TTC549 (cell line): ENCODE data around the gene ASIC3.

Experiments
- FAIRE-seq: peaks from 2 replicates; lab custom pipeline; 2012; peaks lifted over from hg19 to GRCh38; lab: Jason Lieb, UNC

ASIC3 gene

DNA sequence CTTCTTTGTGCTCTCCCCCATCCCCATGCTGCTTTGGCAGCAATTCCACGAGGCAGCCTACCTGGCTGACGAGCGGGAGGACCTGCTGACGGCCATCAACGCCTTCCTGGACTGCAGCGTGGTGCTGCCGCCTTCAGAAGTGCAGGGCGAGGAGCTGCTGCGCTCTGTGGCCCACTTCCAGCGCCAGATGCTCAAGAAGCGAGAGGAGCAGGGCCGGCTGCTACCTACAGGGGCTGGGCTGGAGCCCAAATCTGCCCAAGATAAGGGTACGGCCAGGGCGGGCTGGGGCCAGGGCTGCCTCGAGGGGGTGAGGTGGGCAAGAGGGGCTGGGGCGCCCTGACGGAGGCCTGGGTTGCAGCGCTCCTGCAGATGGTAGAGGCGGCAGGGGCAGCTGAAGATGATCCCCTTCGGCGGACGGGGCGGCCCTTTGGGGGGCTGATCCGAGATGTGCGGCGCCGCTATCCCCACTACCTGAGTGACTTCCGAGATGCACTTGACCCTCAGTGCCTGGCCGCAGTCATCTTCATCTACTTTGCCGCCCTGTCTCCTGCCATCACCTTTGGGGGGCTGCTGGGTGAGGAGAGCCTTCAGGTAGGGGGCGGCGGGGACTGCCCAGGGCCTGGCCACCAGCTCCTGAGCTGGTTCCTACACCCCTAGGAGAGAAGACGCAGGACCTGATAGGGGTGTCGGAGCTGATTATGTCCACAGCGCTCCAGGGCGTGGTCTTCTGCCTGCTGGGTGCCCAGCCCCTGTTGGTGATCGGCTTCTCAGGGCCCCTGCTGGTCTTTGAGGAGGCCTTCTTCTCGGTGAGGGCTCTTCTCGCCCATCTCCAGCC is 22.9 kb downstream of the ASIC3 start:
- FAIRE-seq: no peak

DNA sequence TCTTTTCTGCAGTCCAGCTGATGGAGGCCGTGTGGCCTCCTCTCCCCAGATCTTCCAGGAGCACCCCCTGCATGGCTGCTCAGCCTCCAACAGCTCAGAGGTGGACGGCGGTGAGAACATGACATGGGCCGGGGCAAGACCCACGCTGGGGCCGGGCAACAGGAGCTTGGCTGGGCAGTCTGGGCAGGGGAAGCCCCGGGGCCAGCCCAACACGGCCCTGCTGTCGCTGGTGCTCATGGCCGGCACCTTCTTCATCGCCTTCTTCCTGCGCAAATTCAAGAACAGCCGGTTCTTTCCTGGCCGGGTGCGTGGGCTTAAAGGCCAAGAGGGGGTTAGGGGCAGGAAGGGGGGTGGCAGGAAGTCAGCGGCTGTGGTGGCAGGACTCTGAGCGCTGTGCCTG is 25.7 kb downstream of the ASIC3 start:
- no peak for FAIRE-seq

DNA sequence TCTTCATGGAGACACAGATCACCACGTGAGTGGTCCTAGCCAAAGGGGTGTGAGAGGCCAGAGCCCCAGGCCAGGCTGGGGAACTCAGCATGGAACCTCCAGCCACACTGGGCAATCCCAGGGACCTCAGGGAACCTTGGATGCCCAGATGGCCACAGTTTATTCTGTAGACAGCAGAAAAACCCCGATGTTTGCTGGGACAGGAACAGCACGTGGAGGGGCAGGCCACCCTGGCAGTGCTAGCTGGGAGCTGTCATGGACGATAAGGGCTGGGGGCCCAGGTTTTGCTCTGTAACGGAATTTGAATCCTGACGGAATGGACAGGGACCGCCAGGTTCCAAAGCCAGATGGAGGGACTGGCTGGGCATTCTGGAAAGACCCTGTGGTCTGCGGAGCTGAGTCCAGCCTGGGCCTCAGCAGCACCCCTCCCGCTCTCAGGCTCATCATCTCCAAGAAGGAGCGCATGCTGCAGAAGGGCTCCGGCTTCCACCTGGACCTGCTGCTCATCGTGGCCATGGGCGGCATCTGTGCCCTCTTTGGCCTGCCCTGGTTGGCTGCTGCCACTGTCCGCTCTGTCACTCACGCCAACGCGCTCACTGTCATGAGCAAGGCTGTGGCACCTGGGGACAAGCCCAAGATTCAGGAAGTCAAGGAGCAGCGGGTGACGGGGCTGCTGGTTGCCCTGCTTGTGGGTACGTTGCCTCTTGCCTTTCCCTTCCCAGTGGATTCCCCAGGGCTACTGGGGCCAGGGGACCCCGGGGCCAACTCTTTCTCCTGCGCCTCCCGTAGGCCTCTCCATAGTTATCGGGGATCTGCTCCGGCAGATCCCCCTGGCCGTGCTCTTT is 26.7 kb downstream of the ASIC3 start:
- no peak for FAIRE-seq

DNA sequence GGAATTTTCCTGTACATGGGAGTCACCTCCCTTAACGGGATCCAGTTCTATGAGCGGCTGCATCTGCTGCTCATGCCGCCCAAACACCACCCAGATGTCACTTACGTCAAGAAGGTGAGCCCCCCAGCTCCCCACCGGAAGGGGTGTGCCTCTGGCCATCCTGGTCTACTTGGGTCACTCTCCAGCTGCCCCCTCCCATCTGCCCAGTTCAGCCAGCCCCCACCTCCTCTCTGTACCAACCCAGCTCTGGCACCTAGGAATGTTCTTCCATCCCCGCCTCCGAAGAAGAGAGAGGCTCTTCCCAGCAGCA is 27.3 kb downstream of the ASIC3 start:
- no peak for FAIRE-seq

DNA sequence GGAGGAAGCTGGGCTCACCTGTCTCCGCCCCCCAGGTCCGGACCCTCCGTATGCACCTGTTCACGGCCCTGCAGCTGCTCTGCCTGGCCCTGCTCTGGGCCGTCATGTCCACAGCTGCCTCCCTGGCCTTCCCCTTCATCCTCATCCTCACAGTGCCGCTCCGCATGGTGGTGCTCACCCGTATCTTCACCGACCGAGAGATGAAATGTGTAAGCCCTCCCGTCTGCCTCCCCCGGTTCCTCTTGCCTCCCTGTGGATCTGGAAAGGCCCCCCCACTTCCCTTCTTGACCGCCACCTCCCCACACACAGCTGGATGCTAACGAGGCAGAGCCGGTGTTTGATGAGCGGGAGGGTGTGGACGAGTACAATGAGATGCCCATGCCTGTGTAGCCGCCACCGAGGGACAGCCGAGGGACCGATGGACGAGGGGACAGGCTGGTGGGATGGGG is 27.7 kb downstream of the ASIC3 start:
- FAIRE-seq: no peak

DNA sequence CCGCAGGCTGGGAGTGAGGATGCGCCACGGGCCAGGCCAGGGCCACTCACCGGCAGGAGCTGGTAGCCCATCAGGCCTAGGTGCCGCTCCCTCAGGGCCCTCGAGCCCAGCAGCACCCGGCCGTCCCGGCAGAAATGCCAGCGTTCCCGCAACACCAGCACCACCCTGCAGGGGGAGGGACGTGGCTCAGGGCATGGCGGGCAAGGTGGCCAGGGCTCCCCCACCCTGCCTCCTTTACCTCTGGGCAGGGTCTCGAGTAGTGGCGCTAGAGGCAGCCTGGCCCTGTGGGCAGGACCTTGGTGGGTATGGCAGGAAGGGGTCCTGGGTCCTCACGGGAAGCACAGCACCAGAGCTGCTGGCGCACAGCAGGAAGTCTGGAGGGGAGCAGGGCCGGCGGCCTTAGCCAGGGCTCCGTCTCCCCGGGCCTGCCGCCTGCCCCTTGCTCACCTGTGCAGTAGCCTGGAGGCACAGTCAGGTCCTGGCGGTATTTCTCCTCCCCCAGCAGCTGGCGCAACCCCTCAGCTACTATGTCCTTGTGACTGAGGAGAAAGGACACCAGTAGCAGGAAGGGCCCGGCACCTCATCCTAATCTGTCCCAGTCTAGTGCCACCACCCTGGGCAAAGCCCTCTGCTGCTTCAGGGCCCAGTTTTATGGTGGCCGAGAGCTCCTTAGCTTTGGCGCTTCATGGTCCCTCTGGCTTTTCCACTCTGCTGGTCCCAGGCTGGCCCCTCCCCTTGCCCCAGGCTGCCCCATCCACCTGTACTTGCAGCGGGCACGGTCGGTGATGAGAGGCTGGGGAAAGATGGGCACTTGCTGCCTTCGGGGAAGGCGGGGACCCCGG is 28.8 kb downstream of the ASIC3 start:
- no peak for FAIRE-seq

DNA sequence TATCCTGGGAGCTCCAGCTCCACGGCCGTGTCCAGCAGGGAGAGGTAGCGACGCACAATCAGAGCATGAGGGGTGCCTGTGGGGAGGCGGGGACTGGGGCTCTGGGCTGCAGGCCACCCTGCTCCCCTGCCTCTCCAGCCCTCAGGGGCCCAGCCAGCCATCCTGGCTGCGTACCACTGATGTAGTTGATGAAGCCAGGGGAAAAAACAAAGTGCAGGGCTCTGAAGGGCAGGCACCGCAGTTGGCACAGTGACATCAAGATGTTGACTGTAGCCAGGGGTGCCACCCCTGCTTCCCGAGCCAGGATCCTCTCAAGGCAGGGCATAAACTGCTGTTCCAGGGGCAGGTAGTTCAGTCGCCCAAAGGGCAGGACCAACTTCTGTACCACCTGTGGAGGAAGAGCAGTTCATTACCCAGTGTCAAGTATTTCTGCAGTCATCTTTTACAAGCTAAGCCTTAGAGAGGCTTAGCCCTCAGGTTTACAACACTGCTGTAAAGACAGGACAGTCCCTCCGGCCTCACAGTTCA is 29.4 kb downstream of the ASIC3 start:
- no peak for FAIRE-seq

DNA sequence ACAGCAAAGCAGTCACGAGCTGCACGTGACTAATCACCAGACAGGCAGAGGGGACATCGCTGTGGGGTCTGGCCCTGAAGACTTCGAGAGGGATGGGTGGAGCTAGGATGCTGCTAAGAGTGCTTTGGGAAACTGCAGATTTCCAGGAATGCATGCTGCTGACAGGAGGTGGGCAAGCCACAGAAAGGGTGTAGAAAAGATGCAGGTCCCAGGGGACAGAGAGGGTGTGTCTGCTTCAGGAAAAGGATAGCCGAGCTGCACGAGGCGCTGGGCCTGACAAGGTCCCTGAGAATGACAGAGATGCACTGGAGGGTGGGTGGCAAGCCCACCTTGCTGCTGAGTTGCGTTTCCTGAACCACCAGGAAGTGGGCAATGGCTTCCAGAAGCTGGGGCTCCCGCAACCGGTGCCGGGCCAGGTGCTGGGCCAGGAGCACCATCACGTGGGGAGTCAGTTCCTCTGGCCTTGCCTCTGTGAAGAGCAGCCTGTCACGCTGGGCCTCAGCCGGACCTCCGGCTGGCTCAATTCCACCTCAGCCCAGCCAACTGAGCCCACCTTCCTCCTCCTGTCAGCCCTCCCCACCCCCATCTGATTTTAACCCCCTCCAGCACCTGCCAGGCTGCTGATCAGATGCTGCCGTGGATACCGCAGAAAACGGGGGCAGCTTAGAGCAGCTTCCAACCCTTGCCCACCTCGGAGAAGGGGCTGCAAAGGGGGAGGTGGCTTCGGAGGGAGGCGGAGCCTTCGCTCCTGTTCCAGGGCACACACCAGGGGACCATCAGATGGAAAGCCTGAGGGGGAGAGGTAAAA is 30.1 kb downstream of the ASIC3 start:
- FAIRE-seq: no peak

DNA sequence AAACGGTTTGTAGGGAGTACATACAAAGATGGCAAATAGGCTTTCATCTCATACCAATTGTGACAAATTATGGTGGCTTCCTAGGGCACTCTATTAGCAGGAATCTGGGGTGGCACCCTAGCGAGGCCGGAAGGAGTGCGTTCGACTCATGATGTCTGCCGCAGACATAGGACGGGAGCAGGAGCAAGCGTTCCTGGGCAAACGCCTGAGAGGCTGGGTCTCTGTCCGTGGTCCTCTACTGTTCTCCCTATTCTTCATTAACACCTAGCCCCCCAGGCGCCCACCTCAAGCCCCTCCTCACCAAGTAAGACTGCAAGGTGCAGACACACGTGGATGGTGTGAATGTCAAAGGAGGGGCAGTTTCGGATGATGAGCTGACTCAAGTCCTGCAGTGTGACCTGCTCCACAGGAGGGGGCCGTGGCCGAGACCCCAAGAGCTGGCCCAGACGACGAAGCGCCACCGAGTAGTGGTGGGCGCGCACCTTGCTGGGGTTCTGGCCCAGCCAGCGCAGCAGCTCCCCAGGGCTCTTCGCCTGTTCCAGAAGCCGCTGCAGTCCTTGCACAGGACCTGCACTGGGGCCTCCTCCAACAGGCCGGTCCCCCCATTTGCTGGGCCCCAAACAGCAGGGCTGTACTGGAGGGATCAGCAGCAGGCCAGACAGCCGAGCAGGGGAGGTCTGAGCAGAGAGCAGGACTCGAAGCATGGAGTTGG is 31.0 kb downstream of the ASIC3 start:
- FAIRE-seq: no peak

DNA sequence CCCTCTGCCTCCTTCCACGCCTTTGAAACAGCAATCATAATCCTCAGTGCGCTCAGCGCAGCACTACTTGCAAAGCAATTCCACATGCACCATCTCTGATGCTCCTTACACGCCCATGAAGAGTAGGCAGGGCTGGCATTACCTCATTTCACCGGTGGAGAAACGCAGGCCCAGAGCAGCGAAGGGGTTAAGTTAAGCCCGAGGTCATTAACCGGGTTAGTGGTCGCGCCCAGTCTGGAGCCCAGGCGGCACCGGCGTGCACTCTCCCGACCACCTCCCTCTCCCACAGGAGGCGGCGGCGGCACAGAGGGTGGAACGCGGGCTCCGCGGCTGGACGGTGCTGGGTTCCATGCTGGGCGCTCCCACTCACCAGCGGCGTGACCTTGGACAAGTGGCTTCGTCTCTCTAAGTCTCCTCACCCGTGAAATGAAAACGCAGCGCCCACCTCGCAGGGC is 31.8 kb downstream of the ASIC3 start:
- no peak for FAIRE-seq

DNA sequence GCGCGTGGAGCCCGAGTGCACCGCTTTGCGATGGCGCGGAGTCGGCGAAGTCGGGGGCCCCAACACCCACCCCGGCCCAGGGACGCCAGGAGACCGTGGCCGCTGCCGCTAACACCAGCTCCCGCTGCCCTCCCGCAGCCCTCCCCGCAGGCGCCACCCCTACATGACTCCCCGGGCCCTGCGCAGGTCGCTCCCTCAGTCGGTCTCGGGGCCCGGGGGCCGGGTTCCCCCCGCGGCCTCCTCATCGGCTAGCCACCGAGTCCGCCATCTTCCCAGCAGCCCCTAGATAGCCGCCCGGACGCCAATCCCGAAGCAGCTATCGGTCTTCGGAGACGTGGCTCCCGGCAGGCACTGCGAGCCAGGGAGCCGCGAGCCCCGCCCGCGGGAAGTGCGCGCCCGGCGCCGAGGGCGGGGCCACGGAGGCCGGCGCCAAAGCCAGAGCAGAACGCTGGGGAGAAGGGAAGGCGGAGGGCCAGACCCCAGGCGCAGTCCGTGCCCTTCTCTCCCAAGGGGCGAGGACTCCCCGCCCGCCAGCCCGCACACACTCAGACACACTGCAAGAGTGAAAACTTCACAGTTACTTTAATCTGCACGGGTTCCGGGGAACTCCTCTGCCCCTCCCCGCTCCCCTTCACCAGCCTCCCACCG is 32.3 kb downstream of the ASIC3 start, which contains the start of gene FASTK:
TSS of gene FASTK (minus strand) at position 288 of the 648 bp plus-strand sequence. CDS start at position 245, 43 bp downstream.
- no peak for FAIRE-seq

DNA sequence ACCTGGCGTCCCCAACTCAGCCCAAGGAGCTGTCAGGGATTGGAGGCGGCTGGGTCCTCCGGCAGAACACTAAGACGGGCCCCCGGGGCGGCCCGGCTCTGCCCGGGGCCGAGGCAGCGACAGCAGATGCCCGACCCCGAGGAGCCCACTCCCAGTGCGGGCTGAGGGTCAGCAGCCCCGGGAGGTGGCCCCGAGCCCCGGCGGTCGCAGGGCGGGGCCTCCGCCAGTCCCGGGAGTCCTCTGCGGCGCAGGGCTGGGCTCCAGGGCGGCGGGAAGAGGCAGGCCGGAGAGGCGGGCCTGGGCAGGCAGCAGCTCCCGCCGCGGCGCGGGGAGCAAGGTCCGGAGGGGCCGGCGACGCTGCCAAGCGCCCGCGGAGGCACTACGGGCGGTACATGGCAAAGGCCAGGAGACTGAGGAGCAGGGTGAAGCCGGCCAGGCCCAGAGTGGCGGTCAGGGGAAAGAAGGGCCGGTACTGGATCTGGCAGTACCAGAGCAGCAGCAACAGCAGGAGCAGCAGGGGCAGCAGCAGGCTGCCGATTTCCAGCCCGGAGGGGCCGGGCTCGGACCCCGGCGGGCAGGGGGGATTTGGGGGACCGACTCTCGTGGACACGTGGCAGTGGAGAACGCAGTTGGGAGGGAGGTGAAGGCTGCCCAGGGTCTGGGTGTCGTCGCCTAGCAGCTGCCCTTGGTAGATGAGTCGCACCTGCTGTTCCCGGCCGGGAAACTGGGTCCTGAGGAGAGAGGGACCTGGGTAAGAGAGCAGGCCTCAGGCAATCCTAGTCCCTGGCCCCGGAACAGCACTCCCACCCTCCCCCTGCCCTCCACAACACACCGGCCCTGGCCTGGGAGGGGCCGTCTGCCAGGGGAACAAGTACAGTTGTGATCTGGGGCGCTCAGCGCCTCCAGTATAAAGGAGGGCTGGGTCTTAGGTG is 33.1 kb downstream of the ASIC3 start:
- no peak for FAIRE-seq

DNA sequence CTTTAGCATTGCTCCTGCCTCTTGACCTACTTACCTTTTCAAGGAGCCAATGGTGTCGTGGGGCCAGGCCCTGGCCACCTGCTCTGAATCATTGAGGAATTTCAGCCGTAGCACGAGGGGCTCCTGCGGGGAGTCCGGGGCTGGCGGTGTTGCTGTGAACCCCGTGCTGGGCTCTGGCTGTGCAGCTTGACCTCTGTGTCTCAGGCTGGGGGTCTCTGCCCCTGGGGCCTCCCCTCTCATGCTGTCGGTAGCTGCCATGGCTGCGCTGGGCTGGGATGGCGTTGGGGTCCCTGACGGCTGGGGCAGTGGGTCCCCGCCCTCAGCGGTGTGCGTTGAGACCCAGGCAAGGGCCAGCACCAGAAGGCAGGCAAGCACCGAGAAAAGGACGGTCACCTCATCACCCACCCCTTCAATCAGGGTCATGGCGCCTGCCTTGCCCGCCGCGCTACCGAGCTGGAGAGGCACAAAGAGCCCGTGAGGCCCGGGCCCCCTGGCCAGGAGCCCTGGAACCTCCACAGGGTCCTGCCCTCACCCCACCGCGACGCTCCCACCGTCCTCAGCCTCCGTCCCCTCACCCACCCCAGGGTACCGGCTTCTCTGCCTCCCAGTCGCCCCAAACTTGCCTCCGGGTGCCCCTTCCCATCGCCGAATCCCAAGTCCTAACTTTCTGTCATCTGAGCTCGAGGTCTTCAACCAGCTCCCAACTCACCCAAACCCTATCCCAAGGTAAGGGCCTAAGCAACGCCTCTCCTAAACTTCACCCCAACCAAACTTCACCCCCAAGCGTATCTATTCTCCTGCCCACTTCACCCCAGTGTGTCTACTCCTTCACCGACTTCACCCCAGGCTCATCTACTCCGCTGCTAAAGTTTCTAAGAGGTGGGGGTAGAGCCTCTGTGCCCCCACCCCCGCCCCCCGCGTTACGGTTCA is 34.1 kb downstream of the ASIC3 start:
- FAIRE-seq: no peak

DNA sequence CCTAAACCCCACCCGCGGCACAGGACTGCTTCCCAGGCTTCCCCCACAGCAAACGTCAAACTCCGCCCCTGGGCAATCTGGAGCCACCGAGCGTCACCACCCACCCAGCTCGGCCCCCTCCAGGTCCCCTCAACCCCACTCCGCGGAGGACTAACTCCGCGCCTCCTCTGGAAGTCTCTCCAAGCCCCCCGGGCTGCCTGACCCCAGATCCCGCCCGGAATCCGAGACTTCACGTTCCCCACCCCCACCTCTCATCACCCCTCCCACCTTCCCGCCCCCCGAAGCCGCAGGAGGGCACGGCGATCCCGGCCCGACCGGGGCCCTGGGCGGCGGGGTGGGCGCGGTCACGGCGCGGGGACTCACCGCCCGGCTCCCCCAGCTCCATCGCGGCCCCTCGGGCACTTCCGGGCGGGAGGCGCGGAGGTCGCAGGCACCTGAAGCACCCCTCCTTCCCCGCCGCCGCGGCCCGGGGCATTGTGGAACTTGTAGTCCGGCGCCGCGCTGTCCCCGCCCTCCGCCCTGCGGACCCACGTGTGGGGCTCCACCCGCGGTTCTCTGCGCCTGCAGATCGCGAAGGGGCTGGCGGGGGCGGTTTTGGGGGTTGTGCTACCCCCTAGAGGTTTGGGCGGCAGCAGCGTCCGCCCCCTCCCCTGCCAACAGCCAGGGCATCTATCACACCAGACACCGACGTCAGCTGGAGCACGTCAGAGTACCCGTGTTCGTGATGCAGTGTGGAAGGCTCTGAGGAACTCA is 34.9 kb downstream of the ASIC3 start, which contains the start of gene TMUB1:
TSS of gene TMUB1 (minus strand) at position 423 of the 753 bp plus-strand sequence. CDS start 930 bp downstream, outside the sequence.
- no peak for FAIRE-seq

DNA sequence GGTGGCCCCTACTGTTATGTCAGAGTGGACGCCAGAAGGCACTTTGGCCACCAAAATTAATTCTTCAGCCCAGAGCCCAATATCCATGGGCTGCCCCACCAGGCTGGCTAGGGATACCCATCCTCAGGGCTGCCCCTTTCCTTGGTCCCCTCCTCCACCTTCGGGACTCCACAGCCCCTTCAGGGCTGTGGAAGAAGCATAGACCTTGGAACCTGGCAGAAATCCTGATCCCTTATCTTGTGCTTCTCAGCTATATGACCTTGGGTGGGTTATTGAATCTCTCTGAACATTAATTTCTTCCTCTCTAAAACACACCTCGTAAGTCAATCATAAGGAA is 35.5 kb downstream of the ASIC3 start:
- FAIRE-seq: no peak

DNA sequence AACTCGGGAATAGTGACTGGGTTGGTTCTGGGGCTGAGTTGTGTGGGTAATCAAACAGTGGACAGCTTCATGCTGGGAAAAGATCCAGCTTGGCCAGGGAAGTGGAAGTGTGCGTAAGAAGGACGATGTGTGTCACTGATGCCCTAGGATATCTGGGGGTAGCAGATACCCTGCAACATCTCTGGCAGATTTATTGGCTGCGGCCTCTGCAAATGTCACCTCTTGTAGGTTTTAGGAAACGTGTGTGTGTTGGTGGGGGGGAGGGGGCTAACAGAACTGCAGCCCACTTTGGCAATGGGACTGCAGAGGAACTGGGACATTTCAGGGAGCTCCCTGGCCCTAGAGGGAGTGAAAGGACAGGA is 37.0 kb downstream of the ASIC3 start:
- no peak for FAIRE-seq
